ENCODE results near the gene MPO. TPM values are rescaled to one million over a fixed set of nuclear protein-coding genes. Genes with fewer than 3 reads are reported as not detected.
A peak's percentile ranks its signal among the peaks of the same experiment; 100 is the strongest.

Gene MPO
- total and polyA plus RNA-seq, 2 experiments from 2014 or later = 0.13 TPM; not detected in 1

DNA sequence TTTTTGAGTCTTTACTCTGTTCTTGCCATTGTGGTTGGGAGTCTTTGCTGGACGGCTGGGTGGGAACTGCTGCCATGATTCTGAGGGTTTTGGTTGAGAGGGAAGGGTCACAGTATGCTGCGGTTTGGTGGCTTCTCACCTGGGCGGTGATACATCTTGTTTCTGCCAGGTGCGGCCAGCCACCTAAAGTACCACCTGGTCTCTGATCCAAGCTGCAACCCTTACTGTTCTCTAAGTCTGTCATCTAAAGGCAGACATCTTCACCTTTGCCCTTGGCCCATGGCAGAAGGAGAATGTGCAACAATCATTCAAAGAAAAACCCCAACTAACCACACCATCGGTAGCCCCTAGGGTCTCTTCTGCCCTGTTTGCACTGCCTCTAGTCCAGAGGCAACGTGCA, 19.6 kb upstream of the MPO start:
- Histone ChIP-seq H3K4me3 (no peak overlapping the region), H3K27ac (no peak overlapping the region), H3K9me3 (ENCODE audit: low read depth) (no peaks in the 10 kb centered on the region), H3K79me2 (no peaks in the 10 kb centered on the region), H4K20me1 (ENCODE audit: insufficient read depth, poor library complexity, severe bottlenecking) (no peaks in the 10 kb centered on the region), H2AFZ (no peak overlapping the region), H3K27me3 (no peaks in the 10 kb centered on the region), H3K9me2 (replicated peaks; ENCODE audit: insufficient read depth) (no peaks in the 10 kb centered on the region), H3K36me3 (replicated peaks; ENCODE audit: insufficient read depth, low read depth) (no peaks in the 10 kb centered on the region), H3K4me1 (ENCODE audit: insufficient read depth) (no peaks in the 10 kb centered on the region), H3K4me2 (no peak overlapping the region)
- WGBS (ENCODE audit: low lambda C conversion rate, missing lambda C conversion rate) = 92% methylated on average over 6 of the region's 6 CpGs
- no peak for TF ChIP-seq EZH2phosphoT487 (IDR thresholded peaks at IDR 0.05; ENCODE audit: low read depth, severe bottlenecking, unreplicated experiment)
- peak; percentile 1 for DNase-seq (ENCODE audit: low spot score)

DNA sequence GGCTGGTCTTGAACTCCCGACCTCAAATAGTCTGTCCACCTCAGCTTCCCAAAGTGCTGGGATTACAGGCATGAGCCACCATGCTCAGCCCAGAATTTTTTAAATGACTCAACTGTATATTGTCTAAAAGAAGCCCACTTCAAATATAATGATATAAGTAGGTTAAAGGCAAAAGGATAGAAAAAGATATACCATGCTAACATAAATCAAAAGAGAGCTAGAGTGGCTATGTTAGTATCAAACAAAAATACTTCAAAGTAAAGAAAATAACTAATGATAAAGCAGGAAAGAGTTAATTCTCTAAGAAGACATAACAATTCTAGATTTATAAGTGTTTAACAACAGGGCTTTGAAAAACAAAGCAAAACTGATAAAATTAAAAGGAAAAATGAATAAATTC, 13.3 kb upstream of the MPO start:
- Histone ChIP-seq H3K79me2 (no peaks in the 10 kb centered on the region), H3K9me3 (ENCODE audit: low read depth) (no peaks in the 10 kb centered on the region), H3K4me3 (no peak overlapping the region), H3K9me2 (replicated peaks; ENCODE audit: insufficient read depth) (no peaks in the 10 kb centered on the region), H3K4me1 (ENCODE audit: insufficient read depth) (no peaks in the 10 kb centered on the region), H4K20me1 (ENCODE audit: insufficient read depth, poor library complexity, severe bottlenecking) (no peaks in the 10 kb centered on the region), H3K36me3 (replicated peaks; ENCODE audit: insufficient read depth, low read depth) (no peaks in the 10 kb centered on the region), H3K4me2 (no peak overlapping the region), H2AFZ (no peak overlapping the region), H3K27me3 (peaks cover 9% of the 10 kb centered on the region), H3K27ac (no peak overlapping the region)
- WGBS (ENCODE audit: low lambda C conversion rate, missing lambda C conversion rate) = 100% methylated on average over 1 of the region's 1 CpG
- TF ChIP-seq, protein P1, sequence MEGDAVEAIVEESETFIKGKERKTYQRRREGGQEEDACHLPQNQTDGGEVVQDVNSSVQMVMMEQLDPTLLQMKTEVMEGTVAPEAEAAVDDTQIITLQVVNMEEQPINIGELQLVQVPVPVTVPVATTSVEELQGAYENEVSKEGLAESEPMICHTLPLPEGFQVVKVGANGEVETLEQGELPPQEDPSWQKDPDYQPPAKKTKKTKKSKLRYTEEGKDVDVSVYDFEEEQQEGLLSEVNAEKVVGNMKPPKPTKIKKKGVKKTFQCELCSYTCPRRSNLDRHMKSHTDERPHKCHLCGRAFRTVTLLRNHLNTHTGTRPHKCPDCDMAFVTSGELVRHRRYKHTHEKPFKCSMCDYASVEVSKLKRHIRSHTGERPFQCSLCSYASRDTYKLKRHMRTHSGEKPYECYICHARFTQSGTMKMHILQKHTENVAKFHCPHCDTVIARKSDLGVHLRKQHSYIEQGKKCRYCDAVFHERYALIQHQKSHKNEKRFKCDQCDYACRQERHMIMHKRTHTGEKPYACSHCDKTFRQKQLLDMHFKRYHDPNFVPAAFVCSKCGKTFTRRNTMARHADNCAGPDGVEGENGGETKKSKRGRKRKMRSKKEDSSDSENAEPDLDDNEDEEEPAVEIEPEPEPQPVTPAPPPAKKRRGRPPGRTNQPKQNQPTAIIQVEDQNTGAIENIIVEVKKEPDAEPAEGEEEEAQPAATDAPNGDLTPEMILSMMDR (IDR thresholded peaks at IDR 0.05; ENCODE audit: poor library complexity) = no peak
- TF ChIP-seq EZH2 (IDR thresholded peaks at IDR 0.05; ENCODE audit: borderline replicate concordance) (no peak), EZH2phosphoT487 (IDR thresholded peaks at IDR 0.05; ENCODE audit: low read depth, severe bottlenecking, unreplicated experiment) (no peak)
- no peak for DNase-seq (ENCODE audit: low spot score)

DNA sequence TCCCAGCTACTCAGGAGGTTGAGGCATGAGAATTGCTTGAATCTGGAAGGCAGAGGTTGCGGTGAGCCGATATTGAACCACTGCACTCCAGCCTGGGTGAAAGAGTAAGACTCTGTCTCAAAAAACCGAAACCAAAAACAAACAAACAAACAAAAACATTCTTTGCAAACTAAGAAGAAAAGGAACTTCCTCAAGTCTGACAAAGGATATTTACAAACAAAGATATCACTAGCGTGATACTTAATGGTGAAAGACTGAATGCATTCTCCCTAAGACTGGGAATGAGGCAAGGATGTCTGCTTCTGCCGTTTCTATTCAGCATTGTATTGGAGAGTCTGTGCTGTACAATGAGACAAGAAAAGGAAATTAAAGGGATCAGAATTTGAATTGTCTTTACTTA, 10.5 kb upstream of the MPO start:
- H3K79me2 ChIP-seq = no peaks in the 10 kb centered on the region
- no peak for DNase-seq (ENCODE audit: low spot score)
- no peaks in the 10 kb centered on the region for H3K9me3 ChIP-seq (ENCODE audit: low read depth)
- TF ChIP-seq EZH2 (IDR thresholded peaks at IDR 0.05; ENCODE audit: borderline replicate concordance) (no peak), EZH2phosphoT487 (IDR thresholded peaks at IDR 0.05; ENCODE audit: low read depth, severe bottlenecking, unreplicated experiment) (no peak)
- TF ChIP-seq, protein P1 (IDR thresholded peaks at IDR 0.05; ENCODE audit: poor library complexity) = no peak
- H3K4me1 ChIP-seq (ENCODE audit: insufficient read depth) = no peaks in the 10 kb centered on the region
- no peak overlapping the region for H3K4me2 ChIP-seq
- whole genome bisulfite sequencing (ENCODE audit: low lambda C conversion rate, missing lambda C conversion rate) = 69% methylated on average over 5 of the region's 5 CpGs
- H2AFZ ChIP-seq = no peak overlapping the region
- no peak overlapping the region for H3K4me3 ChIP-seq
- peaks cover 9% of the 10 kb centered on the region for H3K27me3 ChIP-seq
- H3K9me2 ChIP-seq (replicated peaks; ENCODE audit: insufficient read depth) = no peaks in the 10 kb centered on the region
- no peaks in the 10 kb centered on the region for H3K36me3 ChIP-seq (replicated peaks; ENCODE audit: insufficient read depth, low read depth)
- no peak overlapping the region for H3K27ac ChIP-seq
- H4K20me1 ChIP-seq (ENCODE audit: insufficient read depth, poor library complexity, severe bottlenecking) = no peaks in the 10 kb centered on the region

DNA sequence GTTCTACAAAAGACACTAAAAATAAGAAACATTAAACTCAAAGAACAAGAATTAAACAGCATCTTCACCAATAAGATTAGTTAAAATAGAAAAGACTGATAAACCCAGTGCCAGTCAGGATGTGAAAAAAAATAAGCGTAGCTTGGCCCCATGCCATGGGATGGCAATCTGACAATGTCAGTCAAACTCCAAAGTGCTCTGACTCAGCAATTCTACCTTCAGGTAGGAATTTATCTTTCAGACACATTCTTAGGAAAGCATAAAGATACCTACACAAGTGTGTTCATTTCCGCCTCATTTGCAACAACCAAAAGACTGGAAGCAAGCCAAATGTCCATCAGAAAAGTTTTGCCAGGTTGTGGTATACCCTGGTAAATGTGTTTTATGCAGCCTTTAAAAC, 9.1 kb upstream of the MPO start:
- no peaks in the 10 kb centered on the region for H3K9me3 ChIP-seq (ENCODE audit: low read depth)
- no peak for TF ChIP-seq EZH2phosphoT487 (IDR thresholded peaks at IDR 0.05; ENCODE audit: low read depth, severe bottlenecking, unreplicated experiment)
- no peak for DNase-seq (ENCODE audit: low spot score)
- H3K4me2 ChIP-seq = no peak overlapping the region
- H3K4me1 ChIP-seq (ENCODE audit: insufficient read depth) = no peaks in the 10 kb centered on the region
- H2AFZ ChIP-seq = no peak overlapping the region
- no peaks in the 10 kb centered on the region for H3K79me2 ChIP-seq
- no peak overlapping the region for H3K27ac ChIP-seq
- no peaks in the 10 kb centered on the region for H4K20me1 ChIP-seq (ENCODE audit: insufficient read depth, poor library complexity, severe bottlenecking)
- peaks cover 9% of the 10 kb centered on the region for H3K27me3 ChIP-seq
- no peaks in the 10 kb centered on the region for H3K36me3 ChIP-seq (replicated peaks; ENCODE audit: insufficient read depth, low read depth)
- WGBS (ENCODE audit: low lambda C conversion rate, missing lambda C conversion rate) = 86% methylated on average over 2 of the region's 2 CpGs
- H3K9me2 ChIP-seq (replicated peaks; ENCODE audit: insufficient read depth) = no peaks in the 10 kb centered on the region
- H3K4me3 ChIP-seq = no peak overlapping the region

Data from hepatocyte (in vitro differentiated cells).